HG02885 (cell line): ENCODE results near the gene UST.
"Not testable (repeated sequence)": the region's sequence is repeated elsewhere in the genome, so short reads cannot be mapped to it uniquely, and the experiment has no call there.

Source experiments
- ATAC-seq: cut with Tn5 transposase; IDR thresholded peaks from one replicate; pipeline ENCODE4 v1.9.1; 2021; ENCODE audit warnings: mild to moderate bottlenecking; ENCODE audit not compliant: unreplicated experiment, poor library complexity

Gene UST

GRCh38 chr6:148857798-148858390, 111.1 kb downstream of the UST start:
- no peak for ATAC-seq

GRCh38 chr6:148864132-148864531, 117.3 kb downstream of the UST start:
- not testable (repeated sequence) for ATAC-seq

- ATAC-seq, result no peak
These were observed 118.1 kb downstream of the UST start for GRCh38 chr6:148864941-148865340.

GRCh38 chr6:148866657-148867268, 119.9 kb downstream of the UST start:
- ATAC-seq, result peak; percentile 98

GRCh38 chr6:148867862-148868261, 121.0 kb downstream of the UST start:
- ATAC-seq, result no peak

- no peak for ATAC-seq
These were observed 121.5 kb downstream of the UST start for GRCh38 chr6:148868314-148868713.

- no peak for ATAC-seq
These were observed 122.1 kb downstream of the UST start for GRCh38 chr6:148868901-148869300.

- no peak for ATAC-seq
These were observed 122.8 kb downstream of the UST start for GRCh38 chr6:148869585-148869984.

GRCh38 chr6:148873154-148873553, 126.3 kb downstream of the UST start:
- no peak for ATAC-seq

- ATAC-seq, result no peak
These were observed 127.0 kb downstream of the UST start for GRCh38 chr6:148873868-148874267.

GRCh38 chr6:148874698-148875293, 128.0 kb downstream of the UST start:
- ATAC-seq, result no peak

GRCh38 chr6:148878683-148879082, 131.9 kb downstream of the UST start:
- ATAC-seq, result peak; percentile 59

- ATAC-seq, result not testable (repeated sequence)
These were observed 133.9 kb downstream of the UST start for GRCh38 chr6:148880742-148881141.

- ATAC-seq, result no peak
These were observed 134.9 kb downstream of the UST start for GRCh38 chr6:148881593-148882311.

GRCh38 chr6:148883270-148883669, 136.4 kb downstream of the UST start:
- ATAC-seq, result no peak

GRCh38 chr6:148884461-148884860, 137.6 kb downstream of the UST start:
- ATAC-seq, result peak; percentile 89

GRCh38 chr6:148885136-148885865, 138.5 kb downstream of the UST start:
- no peak for ATAC-seq

GRCh38 chr6:148885925-148886845, 139.4 kb downstream of the UST start:
- ATAC-seq, result no peak

GRCh38 chr6:148887181-148887580, 140.4 kb downstream of the UST start:
- no peak for ATAC-seq

GRCh38 chr6:148888856-148889255, 142.0 kb downstream of the UST start:
- no peak for ATAC-seq
